ENCODE measurements around the gene PPFIA2.

PPFIA2 gene

GRCh38 chr12:81417056-81417455, 342.1 kb downstream of the PPFIA2 start:
- peak; percentile 30 for DNase-seq

- peak; percentile 12 for DNase-seq
Measured at GRCh38 chr12:81416571-81416970, 342.6 kb downstream of the PPFIA2 start.

DNA sequence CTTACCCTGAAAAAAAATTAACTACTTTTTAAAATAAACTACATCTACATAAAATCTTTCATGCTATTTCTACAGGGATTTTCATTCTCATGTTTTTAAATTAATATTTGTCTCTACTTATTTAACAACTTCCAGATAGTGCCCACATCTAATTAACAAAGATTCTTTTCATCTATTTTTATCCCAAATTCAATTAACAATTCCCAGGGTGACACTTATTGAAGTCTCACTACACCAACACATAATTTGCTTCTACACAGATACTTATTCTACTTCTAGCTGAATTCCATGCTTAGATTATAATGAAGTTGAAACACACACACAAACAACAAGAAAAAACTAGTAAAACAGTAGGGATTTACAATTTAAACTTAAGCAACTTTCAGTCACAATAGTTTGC, 344.7 kb downstream of the PPFIA2 start:
- DNase-seq, result no peak

DNA sequence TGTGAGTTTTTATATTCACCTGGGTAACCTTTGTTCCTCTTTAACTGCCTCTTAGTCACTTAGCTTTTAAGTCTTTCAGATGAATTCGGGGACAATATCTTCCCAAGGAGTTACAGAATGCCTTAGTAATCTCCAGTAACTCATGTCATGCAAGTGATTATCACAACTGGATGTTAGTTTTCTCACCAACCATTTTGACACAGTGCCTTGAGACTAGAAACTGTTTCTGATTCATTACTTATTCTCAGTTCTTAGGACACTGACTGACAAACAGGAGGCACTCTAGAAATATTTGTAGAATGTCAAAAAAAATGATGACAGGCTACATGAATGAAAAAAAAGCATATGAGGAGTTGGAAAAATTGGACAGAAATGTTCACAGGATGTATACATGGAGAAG, 346.2 kb downstream of the PPFIA2 start:
- DNase-seq, result no peak

- no peak for DNase-seq
Measured at GRCh38 chr12:81403348-81403747, 355.8 kb downstream of the PPFIA2 start.

GRCh38 chr12:81401241-81401640, 357.9 kb downstream of the PPFIA2 start:
- no peak for DNase-seq

DNA sequence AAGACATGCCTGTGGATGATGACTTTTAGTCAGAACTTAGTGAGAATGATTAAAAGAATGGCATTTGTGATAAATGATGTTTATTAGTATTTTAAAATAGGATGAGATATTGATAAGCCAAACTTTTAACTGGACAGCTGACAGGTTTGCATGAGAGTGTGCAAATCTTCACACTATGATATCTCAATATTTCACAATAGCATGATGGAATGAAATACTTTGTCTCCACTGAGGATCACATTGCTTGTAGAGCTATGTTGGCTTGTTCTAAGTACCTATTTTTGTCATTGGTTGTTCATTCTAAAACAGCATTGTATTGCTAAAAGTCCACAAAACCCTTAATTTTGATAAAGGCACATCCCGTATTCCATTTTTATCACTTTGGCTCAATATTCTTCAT, 359.1 kb downstream of the PPFIA2 start:
- DNase-seq, result no peak

DNA sequence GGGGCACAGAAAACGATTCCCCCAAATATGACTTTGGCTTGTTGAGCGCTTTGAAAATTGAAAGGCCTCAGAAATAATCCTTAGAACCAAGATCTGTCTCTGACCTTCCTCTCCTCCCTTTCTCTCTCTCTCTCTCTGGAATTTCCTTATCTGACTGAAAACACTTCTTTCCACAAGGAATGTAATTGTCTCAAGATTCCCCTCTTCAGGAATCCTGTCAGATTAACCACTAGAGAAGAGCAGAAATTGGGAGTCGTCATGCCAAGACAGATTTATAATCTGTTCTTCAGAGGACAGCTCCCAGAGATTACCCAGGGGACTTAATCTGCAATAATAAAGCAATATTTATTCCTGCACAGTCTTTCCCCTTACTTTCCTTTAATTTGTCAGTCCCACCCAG, 363.7 kb downstream of the PPFIA2 start:
- no peak for DNase-seq

- no peak for DNase-seq
Measured at GRCh38 chr12:81389550-81390099, 369.5 kb downstream of the PPFIA2 start.

GRCh38 chr12:81386101-81386500, 373.0 kb downstream of the PPFIA2 start:
- no peak for DNase-seq

GRCh38 chr12:81381951-81382350, 377.2 kb downstream of the PPFIA2 start:
- DNase-seq, result peak; percentile 82

GRCh38 chr12:81378601-81379285, 380.4 kb downstream of the PPFIA2 start:
- DNase-seq, result no peak

GRCh38 chr12:81377771-81378170, 381.4 kb downstream of the PPFIA2 start:
- DNase-seq, result no peak

DNA sequence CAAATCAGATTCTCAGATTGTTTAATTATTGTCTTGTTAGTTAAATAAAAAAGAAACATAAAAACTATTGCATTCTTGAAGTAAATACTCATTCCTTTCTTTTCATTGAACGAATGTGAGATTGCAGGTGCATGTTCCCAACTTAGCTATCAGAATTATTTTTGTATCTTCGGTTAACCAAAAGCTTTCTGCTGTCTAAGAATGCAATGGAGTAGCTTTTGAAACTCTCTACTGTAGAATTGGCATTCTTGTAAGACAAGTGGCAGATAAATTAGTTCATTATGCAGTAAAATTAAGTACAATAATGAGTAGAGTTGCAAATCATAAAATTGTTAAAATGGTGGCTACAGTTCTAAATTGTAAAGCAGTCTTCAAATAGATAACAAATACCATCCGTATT, 383.2 kb downstream of the PPFIA2 start:
- no peak for DNase-seq

GRCh38 chr12:81370456-81370855, 388.7 kb downstream of the PPFIA2 start:
- no peak for DNase-seq

DNA sequence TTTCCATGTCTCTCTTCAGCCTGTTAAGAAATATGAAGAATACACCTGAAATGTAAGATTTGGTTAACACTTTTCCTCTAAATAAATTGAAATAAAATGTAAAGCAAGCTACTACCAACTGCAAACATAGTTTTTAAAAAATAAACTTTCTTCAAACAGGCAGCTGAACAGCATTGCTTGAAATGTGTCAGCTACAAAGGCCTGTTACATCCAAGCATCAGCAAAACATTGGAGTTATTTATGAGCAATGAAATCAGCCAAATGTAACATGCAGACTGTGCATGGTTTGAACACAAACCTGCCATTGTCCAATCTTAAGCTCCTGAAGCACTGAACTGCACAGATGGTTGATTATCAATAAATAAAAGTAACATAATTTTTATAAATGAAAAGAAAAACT, 390.0 kb downstream of the PPFIA2 start:
- no peak for DNase-seq

- DNase-seq, result no peak
Measured at GRCh38 chr12:81365284-81365683, 393.9 kb downstream of the PPFIA2 start.

DNA sequence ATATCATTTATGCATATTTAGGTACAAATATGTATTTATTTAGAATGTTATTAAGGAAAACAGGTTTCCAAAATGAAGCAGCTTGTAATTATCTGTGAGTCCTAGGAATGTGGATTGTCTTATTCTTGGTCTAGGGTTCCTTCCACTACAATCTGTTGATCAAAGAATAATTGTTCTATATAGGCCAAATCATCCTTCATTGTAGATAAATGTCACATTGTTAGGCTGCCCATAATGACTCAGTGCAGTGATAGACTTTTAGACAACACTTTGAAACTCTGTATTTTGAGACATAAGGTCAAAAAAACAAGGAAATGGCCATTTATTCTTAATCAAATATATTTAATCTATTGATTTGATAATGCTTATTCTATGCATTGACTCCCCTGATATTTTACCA, 398.2 kb downstream of the PPFIA2 start:
- DNase-seq, result no peak

- no peak for DNase-seq
Measured at GRCh38 chr12:81359736-81360135, 399.4 kb downstream of the PPFIA2 start.

DNA sequence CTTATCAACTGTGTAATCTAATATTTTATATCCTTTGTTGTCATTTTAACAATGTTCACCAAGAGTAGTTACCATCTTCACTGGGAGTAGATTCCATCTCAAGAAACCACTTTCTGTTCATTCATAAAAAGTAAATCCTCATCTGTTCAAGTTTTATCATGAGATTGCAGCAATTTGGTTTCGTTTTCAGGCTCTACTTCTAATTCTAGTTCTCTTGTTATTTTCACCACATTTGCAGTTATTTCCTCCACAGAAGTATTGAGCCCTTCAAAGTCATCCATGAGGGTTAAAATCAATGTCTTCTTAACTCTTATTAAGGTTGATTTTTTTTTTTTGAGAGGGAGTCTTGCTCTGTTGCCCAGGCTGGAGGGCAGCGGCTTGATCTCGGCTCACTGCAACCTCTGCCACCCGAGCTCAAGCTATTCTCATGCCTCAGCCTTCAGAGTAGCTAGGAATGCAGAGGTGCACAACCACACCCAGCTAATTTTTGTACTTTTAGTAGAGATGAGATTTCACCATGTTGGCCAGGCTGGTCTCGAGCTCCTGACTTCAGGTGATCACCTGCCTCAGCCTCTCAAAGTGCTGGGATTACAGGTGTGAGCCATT, 404.7 kb downstream of the PPFIA2 start:
- no peak for DNase-seq

GRCh38 chr12:81350309-81350708, 408.8 kb downstream of the PPFIA2 start:
- DNase-seq, result no peak

DNA sequence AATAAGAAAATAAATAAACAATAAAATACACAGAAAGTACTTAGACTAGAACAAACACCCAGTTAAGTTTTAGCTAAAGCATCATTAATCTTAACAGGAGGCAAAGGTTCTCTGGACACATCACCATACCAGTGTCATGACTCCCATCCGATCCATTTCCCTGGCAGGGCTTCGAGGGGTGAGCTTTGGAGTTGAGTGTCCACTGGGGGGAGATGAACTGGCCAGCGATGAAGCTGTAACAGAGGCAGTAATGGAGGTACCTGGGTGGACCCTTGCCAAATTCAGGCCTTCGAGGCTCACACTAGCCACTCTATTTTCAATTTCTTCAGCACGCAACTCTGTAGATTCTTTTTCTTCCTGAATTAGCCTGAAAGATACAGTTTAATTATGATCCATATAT, 411.7 kb downstream of the PPFIA2 start:
- DNase-seq, result no peak

DNA sequence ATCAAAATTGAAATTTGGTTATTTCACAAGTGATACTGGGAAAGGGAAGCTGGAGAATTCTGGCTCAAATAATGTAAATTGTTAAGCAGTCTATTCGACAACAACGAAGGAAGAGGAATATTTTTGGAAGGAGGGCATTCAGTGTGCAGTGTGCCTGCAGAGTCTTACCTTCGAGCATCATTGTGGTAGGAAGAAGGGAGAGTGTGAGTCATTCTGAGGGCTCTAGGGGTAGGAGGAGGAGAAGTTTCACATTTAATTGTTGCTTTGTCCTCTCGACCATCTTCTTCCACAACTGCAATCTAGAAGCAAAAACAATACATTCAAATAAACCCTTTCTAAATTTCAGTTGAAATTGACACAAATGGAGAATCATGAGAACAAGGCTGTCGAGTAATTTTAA, 418.2 kb downstream of the PPFIA2 start:
- DNase-seq, result no peak

GRCh38 chr12:81339071-81339470, 420.1 kb downstream of the PPFIA2 start:
- DNase-seq, result no peak

DNA sequence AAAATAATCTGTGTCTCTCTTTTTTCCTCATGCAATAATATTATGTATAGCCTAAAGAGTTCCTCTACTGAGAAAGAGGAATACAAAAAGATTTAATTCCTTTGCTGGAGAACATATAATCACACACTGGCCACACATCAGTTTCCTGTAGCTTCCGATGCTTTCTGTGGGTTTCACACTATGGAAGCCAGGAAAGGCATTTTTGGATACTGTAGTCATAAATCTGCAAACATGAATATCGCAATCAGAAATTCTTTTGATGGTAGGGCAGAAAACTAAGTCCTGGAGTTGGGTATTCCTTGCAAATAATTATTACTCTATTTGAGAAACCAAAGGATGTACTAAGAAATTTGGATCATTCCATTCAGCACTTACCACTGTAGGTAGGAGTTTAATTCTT, 421.3 kb downstream of the PPFIA2 start:
- no peak for DNase-seq

All from NCI-H146 (cell line).